GM18858 (cell line): ENCODE data around the gene GATAD2B.

Source experiments
- ATAC-seq: cut with Tn5 transposase; IDR thresholded peaks from one replicate; pipeline ENCODE4 v1.9.1; 2021; ENCODE audit not compliant: unreplicated experiment

Gene GATAD2B

DNA sequence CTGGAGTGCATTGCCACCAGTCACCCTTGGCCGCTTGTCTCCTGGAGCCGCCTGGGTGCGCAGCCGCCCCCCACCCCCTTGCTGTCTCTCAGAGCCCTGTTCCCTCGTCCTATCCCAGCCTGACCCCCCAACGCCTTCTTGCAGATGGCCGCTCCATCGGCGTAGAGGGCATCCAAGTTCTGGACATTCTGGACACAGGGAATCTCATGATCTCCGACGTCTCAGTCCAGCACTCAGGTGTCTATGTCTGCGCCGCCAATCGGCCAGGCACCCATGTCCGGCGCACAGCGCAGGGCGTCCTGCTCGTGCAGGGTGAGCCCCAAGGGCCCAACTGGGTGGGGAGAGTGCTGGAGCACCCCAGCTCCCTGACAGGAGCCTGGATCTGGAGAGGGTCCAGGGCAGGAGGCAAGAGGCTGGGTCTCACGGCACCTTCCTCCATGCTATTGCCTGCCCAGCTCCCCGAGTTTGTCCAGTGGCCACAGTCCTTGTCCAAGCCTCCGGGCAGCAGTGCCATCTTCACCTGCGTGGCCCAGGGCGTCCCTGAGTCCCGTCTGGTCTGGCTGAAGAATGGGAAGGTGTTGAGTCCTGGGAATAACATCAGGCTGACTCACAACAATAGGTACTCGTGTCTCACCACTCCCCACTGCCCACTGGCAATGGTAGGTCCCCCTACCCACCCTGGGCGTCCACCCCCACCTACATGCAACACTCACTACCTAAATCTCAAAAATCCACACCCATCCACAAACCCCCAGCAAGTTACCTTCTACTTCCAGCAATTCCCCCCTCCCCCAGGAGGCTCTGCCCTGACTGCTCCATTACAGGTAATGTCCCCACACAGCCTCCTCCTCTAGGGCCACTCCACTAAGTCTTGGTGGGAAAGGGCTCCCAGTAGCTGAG is 123.0 kb downstream of the GATAD2B start:
- no peak for ATAC-seq

DNA sequence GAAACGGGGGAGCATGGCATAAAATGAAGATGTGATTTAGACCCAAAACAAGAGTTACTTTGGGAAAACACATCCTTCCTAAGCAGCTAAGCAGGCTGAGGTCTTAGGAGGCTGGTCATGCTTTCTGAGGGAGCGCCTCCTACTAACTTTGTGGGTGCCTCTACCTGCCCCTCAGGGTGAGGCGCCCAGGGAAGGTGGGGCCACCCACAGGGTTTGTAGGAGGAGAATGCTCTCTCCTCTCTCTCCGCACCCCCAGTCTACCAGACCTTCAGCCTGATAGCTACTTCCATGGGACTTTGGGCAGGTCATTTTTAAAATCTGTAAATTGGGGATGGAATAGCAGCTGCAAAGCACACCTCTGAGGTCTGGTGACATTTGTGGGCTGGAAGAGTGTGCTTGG is 123.8 kb downstream of the GATAD2B start:
- no peak for ATAC-seq

DNA sequence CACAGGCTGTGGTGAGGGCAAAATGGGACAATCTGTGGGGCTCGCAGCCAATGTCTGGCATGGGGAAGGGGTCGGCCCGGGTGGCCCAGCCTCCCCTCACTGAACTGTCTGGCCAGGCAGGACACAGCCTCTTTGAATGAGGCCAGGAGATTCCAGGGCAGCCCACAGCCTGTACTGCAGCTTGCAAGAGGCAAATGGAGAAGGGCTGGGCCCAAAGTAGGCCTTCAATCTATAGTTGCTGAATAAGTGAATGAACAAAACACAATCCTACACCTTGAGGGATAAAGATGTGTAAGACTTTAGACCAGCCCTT is 124.3 kb downstream of the GATAD2B start:
- ATAC-seq = no peak

DNA sequence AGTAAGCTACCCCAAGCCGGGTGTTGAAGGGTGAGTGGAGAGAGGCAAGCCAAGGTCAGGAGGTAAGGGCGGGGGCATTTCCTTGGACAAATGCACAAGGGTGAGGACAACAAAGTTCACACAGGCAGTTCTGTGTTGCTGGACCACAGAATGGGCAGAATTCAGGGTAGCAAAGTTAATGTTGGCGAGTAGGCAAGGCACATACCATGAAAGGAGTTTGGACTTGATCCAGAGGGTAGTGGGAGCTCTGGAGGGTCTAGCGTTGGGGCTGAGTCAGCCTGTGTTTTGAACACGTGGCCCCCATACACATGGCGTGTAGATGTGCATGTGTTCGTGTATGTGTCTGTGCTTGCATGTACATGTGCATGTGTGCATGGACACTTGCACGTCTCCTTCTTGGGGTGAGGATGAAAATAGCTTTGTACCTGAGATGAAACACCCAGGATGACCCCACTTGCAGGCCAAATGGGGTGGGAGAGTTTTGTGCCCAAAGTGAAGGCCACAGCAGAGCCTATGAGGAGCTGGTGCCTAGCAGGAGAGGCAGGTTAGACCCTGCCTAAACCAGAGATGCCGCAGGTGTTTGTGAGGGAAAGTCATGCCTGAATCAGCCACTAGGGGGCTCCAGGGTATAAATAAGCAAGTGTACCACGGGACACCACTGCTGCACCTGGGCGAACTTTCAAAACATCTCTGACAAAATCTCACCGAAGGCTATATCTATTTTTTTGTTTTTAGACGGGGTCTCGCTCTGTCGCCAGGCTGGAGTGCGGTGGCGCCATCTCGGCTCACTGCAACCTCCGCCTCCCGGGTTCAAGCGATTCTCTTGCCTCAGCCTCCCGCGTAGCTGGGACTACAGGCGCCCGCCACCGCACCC is 125.7 kb downstream of the GATAD2B start:
- ATAC-seq = no peak

DNA sequence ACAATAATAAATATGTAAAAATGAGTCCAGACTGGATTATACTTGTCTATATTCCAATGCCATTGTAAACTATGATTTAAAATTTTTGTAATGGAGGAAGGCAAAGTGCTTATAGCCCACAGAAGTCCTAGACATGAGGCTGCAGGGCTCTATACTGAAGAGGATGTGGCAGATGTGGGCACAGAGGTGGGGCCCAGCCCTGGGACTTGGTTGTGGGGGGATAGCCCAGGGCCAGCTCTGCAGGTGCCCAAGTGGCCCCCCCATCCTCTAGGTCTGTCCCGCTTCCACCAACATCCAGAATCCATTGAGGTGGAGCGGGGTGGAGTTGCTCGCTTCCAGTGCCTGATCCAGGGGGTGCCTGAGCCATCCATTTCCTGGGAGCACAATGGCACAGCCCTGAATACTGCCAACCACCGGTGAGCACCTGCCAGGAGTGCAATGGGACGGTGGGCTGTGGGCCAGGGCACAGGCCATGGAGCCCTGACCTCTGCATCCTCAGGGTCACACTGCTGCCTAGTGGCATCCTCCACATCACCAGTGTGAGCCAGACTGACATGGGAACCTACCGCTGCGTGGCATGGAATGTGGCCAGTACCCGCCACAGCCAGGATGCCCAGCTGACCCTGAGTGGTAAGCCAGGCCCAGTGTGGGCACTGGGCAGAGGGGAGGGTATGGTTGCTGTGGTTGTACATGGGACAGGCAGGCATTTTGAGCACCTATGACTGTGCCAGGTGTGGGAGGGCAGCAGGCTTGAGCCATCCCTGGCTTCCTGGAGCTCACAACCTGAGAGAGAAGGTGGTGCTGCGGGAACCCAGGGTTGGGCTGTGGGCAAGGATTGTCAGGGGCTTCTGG is 126.6 kb downstream of the GATAD2B start:
- ATAC-seq = no peak

DNA sequence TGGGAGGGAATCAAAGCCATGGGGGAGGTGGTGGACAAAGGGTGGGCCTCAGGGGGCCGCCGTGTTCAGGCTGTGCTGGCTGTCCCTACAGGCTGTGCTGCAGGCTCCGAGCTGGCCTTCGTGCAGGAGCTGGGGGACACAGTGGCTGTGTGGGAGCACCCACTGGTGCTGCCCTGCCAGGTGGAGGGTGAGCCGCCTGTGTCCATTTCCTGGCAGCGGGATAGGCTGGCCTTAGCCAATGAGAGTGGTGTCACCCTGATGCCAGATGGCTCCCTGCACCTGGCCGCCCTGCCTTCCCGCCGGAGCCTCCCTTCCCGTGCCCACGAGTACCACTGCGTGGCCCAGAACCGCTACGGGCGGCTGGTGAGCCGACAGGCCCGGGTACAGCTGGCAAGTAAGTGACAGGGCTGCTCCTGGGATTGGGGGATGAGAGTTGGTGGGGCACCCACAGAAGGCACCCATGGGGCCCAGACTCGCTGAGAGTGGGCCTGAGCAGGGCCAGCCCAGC is 127.4 kb downstream of the GATAD2B start:
- ATAC-seq = no peak

DNA sequence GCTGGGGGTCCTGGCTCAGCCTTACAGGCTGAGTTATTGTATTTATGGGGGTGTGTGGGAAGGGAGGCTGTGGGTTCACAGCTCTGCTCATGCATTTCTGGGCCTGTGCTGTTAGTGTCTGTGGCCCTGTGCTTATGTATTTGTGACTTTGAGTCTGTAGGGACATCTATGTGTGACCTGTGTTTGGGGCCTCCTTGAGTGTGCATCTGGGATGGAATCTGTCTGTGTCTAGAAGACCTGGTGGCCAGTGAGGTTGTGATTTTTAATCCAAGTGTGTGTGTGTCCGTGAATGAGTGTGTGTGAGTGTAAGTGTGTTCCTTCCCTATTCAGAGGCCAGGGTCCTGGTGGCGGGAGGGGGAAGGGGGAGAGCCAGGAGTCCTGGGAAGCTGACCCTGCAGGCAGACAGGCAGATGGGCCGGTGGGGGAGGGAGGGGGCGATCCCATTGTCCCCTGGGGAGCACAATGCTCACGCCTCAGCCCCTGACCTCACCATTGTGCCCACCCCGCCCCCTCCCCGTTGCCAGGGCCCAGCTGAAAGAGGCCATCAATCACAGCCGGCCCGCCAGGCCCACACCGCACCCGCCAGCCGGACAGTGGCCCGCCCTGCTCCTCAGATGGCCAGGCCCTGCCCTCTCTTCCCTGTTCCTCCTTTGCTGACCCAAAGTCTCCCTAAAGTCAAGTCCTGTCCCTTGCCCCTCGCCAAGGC is 128.0 kb downstream of the GATAD2B start:
- ATAC-seq = no peak

DNA sequence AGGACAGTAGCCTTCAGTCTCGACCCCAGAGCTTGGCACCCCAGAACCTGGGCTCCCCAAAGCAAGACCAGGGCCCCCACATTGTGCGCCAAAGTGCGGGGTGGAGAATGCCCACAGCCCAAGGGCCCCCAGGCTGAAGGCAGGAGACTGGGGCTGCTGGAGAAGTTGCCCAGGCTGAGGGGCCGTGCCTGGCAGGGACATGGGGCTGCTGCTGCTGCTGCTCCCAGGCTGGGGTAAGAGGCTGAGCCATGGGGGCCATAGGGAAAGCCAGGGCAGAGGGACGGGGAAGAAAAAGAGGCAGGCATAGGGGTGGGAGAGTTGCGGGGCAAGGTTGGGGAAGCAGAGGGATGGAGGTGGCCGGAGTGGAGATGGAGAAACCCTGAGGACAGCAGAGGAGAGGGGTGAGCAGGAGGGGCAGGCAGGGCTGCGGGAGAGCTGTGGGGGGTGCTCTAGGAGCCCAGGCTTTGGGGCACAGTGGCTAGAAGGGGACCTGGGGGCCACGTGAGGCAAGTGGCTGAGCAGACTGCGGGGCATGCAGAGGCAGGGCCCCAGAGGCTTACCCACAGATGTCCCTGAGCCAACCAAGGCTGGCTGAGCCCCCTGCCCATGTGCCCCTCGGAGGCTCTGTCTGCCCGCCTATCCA is 128.7 kb downstream of the GATAD2B start:
- ATAC-seq = no peak

DNA sequence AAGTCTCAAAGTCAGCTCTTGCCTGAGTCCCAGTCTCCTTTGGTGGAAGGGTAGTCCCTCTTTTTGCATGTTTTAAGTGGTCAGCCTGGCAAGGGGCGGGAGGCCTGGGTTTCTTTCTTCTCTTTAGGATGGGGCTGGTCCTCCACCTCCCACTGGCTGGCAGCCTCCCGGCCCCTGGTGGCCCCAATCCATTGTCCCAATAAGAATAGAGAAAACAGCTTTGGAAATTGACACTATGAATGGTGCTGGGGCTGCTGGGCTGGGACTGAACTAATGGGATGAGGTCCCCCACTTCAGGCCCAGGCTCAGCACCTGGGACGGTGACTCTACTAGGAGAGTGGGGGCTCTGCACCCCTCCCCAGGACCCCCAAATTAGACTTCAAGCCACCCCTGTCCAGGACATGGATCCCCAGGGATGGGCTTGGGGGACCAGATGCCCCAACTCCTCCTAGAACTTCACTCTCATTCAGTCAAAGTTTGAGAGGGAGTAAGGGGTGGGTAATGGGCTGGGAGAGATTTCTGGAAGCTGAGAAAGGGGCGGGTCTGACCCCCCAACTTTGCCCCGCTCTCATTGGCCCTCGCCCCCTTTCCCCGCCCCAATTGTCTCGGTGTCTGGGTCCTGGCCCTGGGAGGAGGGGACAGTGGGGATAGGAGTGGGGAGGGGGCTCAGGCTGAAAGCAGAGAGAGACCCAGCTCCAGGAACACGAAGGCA is 129.4 kb downstream of the GATAD2B start:
- no peak for ATAC-seq

DNA sequence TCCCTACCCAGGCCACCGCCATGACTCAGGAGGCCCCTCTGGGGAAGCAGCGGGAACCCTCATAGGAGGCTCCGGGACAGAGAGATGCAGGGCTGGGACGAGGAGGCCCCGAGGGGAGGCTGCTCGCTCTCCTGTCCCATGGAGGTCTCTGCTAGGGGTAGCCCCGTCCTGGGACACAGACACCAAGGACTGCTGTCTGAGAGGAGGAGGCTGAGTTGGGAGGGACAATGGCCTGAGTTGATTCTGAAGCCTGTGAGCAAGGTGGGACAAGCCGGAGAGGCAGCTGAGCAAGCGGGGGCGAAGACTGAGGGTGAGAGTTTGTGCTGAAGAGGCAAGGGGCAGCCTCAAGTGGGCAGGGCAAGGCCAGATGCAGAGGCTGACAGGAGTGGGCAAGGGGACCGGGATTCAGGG is 130.1 kb downstream of the GATAD2B start:
- no peak for ATAC-seq

DNA sequence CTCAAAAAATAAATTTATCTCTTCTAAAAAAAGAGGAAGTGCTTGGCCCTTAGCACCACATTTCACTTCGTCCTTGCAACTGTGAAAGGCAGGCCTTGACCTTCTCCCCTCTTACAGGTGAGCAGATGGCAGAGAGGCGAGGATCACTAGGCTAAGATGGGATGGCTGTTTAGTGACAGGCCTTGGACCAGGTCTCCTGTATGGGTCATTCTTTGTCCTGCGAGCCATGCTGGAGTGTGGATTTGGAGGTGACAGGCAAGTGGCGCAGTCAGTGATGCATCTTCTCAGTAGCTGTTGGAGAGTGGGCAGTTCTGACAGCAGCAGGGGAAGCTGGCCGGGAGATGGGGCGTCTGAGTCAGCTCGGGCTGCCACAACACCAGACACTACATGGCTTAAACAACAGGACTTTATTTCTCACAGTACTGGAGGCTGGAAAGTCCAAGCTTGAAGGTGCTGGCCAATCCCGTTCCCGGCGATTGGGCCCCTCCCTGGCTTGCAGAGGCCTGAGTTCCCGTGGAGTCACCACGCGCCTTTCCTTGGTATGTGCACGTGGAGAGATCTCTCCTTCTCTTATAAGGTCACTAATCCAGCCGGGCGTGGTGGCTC is 131.0 kb downstream of the GATAD2B start:
- ATAC-seq = no peak

DNA sequence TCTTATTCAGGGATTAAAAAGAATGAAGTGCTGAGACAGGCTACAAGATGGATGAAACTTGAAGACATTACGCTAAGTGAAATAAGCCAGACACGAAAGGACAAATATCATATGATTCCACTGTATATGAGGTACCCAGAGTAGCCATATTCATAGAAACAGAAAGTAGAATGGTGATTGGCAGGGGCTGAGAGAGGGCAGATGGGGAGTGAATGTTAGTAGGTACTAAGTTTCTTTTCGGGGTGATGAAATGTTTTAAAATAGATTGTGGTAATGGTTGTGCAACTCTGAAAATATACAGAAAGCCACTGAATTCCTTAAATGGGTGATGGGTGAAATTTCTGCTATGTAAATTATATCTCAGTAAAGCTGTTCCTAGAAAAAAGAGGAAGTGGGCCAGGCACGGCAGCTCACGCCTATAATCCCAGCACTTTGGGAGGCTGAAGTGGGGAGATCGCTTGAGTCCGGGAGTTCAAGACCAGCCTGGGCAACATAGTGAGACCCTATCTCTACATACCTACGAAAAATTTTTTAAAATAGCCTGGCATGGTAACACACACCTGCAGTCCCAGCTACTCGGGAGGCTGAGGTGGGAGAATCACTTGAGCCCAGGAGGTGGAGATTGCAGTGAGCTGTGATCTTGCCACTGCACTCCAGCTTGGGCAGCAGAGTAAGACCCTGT is 131.7 kb downstream of the GATAD2B start:
- ATAC-seq = peak; percentile 82

DNA sequence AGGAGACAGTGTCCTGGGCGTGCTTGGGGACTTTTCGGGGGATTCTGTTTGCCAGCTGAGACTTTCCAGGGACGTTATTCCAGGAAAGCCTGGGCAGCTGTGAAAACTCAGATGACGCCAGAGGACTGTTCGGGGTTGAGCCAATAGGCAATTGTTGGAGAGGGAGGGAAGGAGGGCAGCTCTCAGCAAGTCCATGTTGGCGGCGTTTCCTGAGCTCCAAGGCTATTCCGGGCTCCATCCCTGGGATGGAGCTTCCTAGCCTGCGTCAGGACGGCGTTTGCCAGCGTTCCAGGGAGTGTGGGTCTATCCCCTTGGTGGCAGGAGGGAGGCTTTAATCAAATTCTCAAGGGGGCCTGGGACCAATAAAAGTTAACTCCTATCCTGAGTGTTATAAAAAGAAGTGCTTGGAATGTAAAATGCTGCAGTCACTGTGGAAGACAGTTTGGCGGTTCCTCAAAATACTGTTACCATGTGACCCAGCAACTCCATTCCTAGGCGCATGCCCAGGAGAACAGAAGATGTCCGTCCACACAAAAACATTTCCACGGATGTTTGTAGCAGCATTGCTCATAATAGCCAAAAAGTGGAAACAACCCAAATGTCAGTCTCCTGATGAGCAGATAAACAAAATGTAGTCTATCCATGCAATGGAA is 132.3 kb downstream of the GATAD2B start:
- ATAC-seq = no peak

DNA sequence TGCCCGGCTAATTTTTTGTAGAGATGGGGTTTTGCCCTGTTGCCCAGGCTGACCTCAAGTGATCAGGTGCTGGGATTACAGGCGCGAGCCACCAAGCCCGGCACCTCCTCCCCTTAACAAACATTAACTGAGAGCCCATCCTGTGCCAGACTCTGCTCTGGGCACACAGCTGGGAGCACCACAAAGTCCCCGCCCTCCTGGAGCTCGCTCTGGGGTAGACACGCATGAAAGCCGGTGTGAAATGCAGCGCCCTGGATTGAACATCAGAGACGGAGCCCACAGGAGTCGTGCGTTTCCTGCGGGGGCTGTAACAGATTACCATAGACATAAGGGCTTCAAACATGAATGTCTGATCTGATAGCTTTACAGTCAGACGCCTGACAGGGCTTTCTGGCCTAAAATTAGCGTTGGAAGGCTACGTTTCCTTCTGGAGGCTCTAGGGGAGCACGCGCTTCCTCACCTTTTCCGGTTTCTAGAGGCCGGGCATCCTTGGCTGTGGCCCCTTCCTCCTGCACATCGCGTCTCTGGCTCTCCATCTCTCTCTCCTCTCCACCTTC is 133.2 kb downstream of the GATAD2B start:
- ATAC-seq = no peak

DNA sequence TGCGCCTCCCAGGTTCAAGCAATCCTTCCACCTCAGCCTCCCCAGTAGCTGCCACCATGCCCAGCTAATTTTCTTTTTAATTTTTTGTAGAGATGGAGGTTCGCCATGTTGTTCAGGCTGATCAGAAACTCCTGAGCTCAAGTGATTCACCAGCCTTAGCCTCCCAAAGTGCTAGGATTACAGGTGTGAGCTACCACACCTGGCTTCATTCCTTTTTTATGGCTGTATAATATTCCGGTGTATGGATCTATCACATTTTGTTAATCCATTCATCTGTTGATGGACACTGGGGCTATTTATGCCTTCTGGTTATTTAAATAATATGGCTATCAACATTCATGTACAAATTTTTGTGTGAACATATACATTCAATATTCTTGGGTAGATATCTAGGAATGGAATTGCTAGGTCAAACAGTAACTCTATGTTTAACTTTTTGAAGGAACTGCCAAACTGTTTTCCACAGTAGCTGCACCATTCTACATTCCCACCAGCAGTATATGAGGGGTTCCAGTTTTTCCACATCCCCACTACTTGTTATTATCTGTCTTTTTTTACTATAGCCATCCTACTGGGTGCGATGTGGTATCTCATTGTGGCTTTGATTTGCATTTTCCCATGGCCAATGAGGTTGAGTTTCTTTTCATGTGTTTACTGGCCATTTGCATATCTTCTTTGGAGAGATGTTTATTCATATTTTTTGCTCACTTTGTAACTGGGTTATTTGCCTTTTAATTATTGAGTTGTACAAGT is 136.6 kb downstream of the GATAD2B start:
- ATAC-seq = no peak

DNA sequence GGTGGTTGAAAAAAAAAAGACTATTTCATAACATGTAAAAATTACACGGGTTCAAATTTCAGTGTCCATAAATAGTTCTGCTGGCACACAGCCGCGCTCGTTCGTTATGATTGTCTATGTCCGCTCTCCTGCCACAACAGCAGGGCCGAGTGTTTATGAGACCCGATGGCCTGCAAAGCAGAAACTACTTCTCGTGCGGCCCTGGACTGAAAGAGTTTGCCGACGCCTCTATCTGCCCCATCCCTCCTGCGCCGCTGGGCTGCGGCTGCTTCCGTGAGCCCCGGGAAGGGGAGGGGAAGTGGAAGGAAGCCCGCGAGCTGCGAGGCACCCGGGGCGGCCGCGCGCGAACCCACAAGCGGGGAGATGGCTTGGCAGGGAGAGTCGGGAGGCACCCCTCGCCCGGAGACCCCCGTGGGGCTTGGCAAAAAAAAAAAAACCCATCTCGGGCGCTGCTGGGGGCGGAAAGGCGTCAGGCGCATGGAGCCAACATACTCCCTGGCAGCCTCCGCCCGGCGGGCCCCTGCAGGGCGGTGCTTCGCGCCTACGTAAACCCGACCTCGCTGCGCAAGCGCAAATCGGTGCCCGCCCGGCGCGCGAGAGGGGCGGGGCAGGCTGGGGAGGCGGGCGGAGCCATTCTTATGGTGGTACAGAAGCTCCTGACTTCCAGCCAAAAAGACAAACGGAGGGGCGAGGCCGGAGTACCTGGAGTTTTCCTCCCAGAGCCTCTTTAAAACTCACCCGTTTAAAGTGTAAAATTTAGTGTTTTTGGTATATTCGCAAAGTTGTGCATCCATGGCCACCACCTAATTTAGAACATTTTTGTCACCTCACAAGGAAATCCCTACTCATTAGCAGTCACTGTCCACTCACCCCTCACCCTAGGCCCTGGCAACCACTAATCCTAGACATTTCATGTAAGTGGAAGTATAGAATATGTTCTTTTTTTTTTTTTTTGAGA is 139.3 kb downstream of the GATAD2B start:
- peak; percentile 75 for ATAC-seq
